CD14-positive monocyte (primary cell): ENCODE data around the gene MRPS2. TPM values are rescaled to one million over a fixed set of nuclear protein-coding genes. Genes with fewer than 3 reads are reported as not detected.

Source experiments
- DNase-seq, 3 donors: peaks; one replicate each; pipeline ENCODE4 v3.0.0-alpha.2; 2011 to 2022
- H2AFZ ChIP-seq: 2 replicates; pipeline ENCODE4 v1.6.0; 2012; ENCODE audit warnings: mild to moderate bottlenecking, low read depth, low read length, inconsistent platforms; ENCODE audit not compliant: insufficient read depth, poor library complexity, severe bottlenecking
- H3K27ac ChIP-seq, 2 donors: 1 replicate in 1 of 2; 2 replicates in 1 of 2; pipeline ENCODE4 v1.5.1; 2012 to 2013; ENCODE audit warnings: low read length in 2 of 2, control low read depth in 1 of 2, inconsistent platforms in 1 of 2, low read depth in 1 of 2, mild to moderate bottlenecking in 1 of 2
- H3K27me3 ChIP-seq, 2 donors: one replicate each; pipeline versions ENCODE4 v1.6.0 to v1.6.1; 2011 to 2013; ENCODE audit warnings: low read length in 2 of 2; ENCODE audit not compliant: control insufficient read depth in 2 of 2, insufficient read depth in 2 of 2
- H3K36me3 ChIP-seq, 2 donors: replicated peaks in 1 of 2; 1 replicate in 1 of 2; 2 replicates in 1 of 2; pipeline versions ENCODE4 v1.5.1 to v1.6.1; 2012 to 2013; ENCODE audit warnings: low read length in 2 of 2, control low read depth in 1 of 2, inconsistent platforms in 1 of 2, mild to moderate bottlenecking in 1 of 2; ENCODE audit not compliant: insufficient read depth in 2 of 2, control insufficient read depth in 1 of 2
- H3K4me1 ChIP-seq, 2 donors: 1 replicate in 1 of 2; 2 replicates in 1 of 2; pipeline versions ENCODE4 v1.5.1 to v1.6.1; 2012 to 2013; ENCODE audit warnings: low read length in 2 of 2, control low read depth in 1 of 2, inconsistent platforms in 1 of 2, mild to moderate bottlenecking in 1 of 2, moderate library complexity in 1 of 2; ENCODE audit not compliant: insufficient read depth in 2 of 2, control insufficient read depth in 1 of 2
- H3K4me2 ChIP-seq: replicated peaks from 2 replicates; pipeline ENCODE3; 2012; ENCODE audit warnings: low read length, moderate library complexity, mild to moderate bottlenecking; ENCODE audit not compliant: poor library complexity, severe bottlenecking; ENCODE audit errors: extremely low read depth
- H3K4me3 ChIP-seq, 3 experiments: fragments of 200-600 bp in 1 of 3; sonication (generic) in 1 of 3; replicated peaks in 1 of 3; 1 replicate in 2 of 3; 2 replicates in 1 of 3; pipeline ENCODE4 v1.5.1; 2011 to 2013; ENCODE audit warnings: low read length in 3 of 3, mild to moderate bottlenecking in 3 of 3, control low read depth in 2 of 3, low read depth in 2 of 3, inconsistent platforms in 1 of 3, moderate library complexity in 1 of 3
- H3K79me2 ChIP-seq: 2 replicates; pipeline ENCODE4 v1.6.0; 2012; ENCODE audit warnings: mild to moderate bottlenecking, control low read depth, inconsistent platforms, low read length, moderate library complexity; ENCODE audit not compliant: insufficient read depth
- H3K9ac ChIP-seq: 2 replicates; pipeline ENCODE4 v1.6.0; 2017; ENCODE audit warnings: low read length, mild to moderate bottlenecking; ENCODE audit not compliant: insufficient read depth, poor library complexity, severe bottlenecking
- H3K9me3 ChIP-seq, 2 donors: replicated peaks in 1 of 2; 1 replicate in 1 of 2; 2 replicates in 1 of 2; pipeline versions ENCODE4 v1.5.1 to v1.6.1; 2012 to 2013; ENCODE audit warnings: low read length in 2 of 2, control low read depth in 1 of 2; ENCODE audit not compliant: control insufficient read depth in 1 of 2, insufficient read depth in 1 of 2
- H4K20me1 ChIP-seq: 2 replicates; pipeline ENCODE4 v1.6.0; 2012; ENCODE audit warnings: mild to moderate bottlenecking, low read length, control low read depth, moderate library complexity; ENCODE audit not compliant: insufficient read depth
- H3K27ac Mint-ChIP-seq, 7 donors: one replicate each; pipeline ENCODE4 v1.8.0; 2020; ENCODE audit warnings: mild to moderate bottlenecking in 7 of 7, mixed read lengths in 7 of 7, moderate library complexity in 6 of 7, inconsistent platforms in 2 of 7
- H3K27me3 Mint-ChIP-seq, 3 donors: one replicate each; pipeline ENCODE4 v1.8.0; 2021 to 2022; ENCODE audit warnings: low read depth in 3 of 3, mild to moderate bottlenecking in 3 of 3, mixed read lengths in 3 of 3, moderate library complexity in 3 of 3, inconsistent platforms in 1 of 3
- H3K36me3 Mint-ChIP-seq, 2 donors: one replicate each; pipeline ENCODE4 v1.8.0; 2020; ENCODE audit warnings: mixed read lengths in 2 of 2, inconsistent platforms in 1 of 2, mild to moderate bottlenecking in 1 of 2
- H3K4me1 Mint-ChIP-seq: one replicate; pipeline ENCODE4 v1.8.0; 2020; ENCODE audit warnings: mild to moderate bottlenecking, mixed read lengths
- H3K4me3 Mint-ChIP-seq, 2 donors: one replicate each; pipeline ENCODE4 v1.8.0; 2020; ENCODE audit warnings: mild to moderate bottlenecking in 2 of 2, mixed read lengths in 2 of 2, moderate library complexity in 1 of 2
- H3K9me3 Mint-ChIP-seq, 7 donors: one replicate each; pipeline ENCODE4 v1.8.0; 2020 to 2022; ENCODE audit warnings: mixed read lengths in 7 of 7, mild to moderate bottlenecking in 6 of 7, moderate library complexity in 6 of 7, inconsistent platforms in 2 of 7
- CTCF ChIP-seq: fragments of 200-600 bp; IDR thresholded peaks from one replicate; pipeline ENCODE4 v1.8.0; 2022; ENCODE audit warnings: antibody characterized with exemption, mild to moderate bottlenecking
- WGBS: methylation state at CpG from one replicate; pipeline ENCODE4 v1.1.5; 2013; ENCODE audit warnings: missing lambda C conversion rate; ENCODE audit not compliant: insufficient coverage; 5-methylcytosine and 5-hydroxymethylcytosine counted together
- intact Hi-C, 2 donors: fragments of 100-400 bp; cut with micrococcal nuclease; formaldehyde crosslinking; loops; one replicate each; pipeline versions ENCODE4 v1.15.0 to v1.15.1; 2023
- polyA plus RNA-seq, 3 donors: library from polyadenylated mRNA; depleted of rRNA in 1 of 3; unstranded in 2 of 3; stranded (reverse) in 1 of 3; fragments of 300-500 nt in 2 of 3; fragments of >200 nt in 1 of 3; fragmentation: Illumina TruSeq in 2 of 3; gene quantifications; 1 replicate in 2 of 3; 2 replicates in 1 of 3; pipeline ENCODE4 v1.2.3, GENCODE V29; 2012 to 2021

The MRPS2 gene
- polyA plus RNA-seq, 3 donors: 27.9 to 54.4 (median 30.2) TPM

GRCh38 chr9:135471791-135472640 is 28.5 kb upstream of the MRPS2 start:
- Mint-ChIP-seq H3K4me3 (no peak overlapping the region), H3K27me3 (peaks cover 0 to 15% (median 12%) of the 10 kb centered on the region in 3 donors), H3K27ac (peak overlapping the region in 1 of 7 donors; percentile 14), H3K9me3 (no peaks in the 10 kb centered on the region), H3K4me1 (peaks cover 13% of the 10 kb centered on the region), H3K36me3 (no peaks in the 10 kb centered on the region)
- H4K20me1 ChIP-seq: no peaks in the 10 kb centered on the region
- no peaks in the 10 kb centered on the region for H3K79me2 ChIP-seq
- WGBS: 91% methylated on average over 20 of the region's 23 CpGs
- peaks cover 11 to 15% of the 10 kb centered on the region in 2 donors for H3K4me1 ChIP-seq
- intact Hi-C loops: no loop called here
- H3K9ac ChIP-seq: no peak overlapping the region
- no peaks in the 10 kb centered on the region for H3K9me3 ChIP-seq
- no peak for TF ChIP-seq CTCF
- no peak overlapping the region for H3K4me2 ChIP-seq
- DNase-seq: no peak
- no peak overlapping the region for H3K27ac ChIP-seq
- no peaks in the 10 kb centered on the region for H3K27me3 ChIP-seq
- H2AFZ ChIP-seq: no peak overlapping the region
- no peak overlapping the region for H3K4me3 ChIP-seq
- H3K36me3 ChIP-seq: no peaks in the 10 kb centered on the region

GRCh38 chr9:135473972-135474543 is 26.4 kb upstream of the MRPS2 start:
- Histone ChIP-seq H3K36me3 (no peaks in the 10 kb centered on the region), H3K9me3 (no peaks in the 10 kb centered on the region), H3K4me3 (no peak overlapping the region), H4K20me1 (no peaks in the 10 kb centered on the region), H3K9ac (no peak overlapping the region), H3K4me1 (peaks cover 4 to 5% of the 10 kb centered on the region in 2 donors), H3K4me2 (no peak overlapping the region), H3K79me2 (no peaks in the 10 kb centered on the region), H2AFZ (no peak overlapping the region), H3K27me3 (peaks cover 0 to 11% of the 10 kb centered on the region in 2 donors), H3K27ac (no peak overlapping the region)
- H3K36me3 Mint-ChIP-seq: no peaks in the 10 kb centered on the region
- TF ChIP-seq CTCF: no peak
- DNase-seq: no peak
- WGBS: 89% methylated on average over 12 of the region's 12 CpGs
- intact Hi-C loops: no loop called here
- H3K9me3 Mint-ChIP-seq: no peaks in the 10 kb centered on the region
- H3K27me3 Mint-ChIP-seq: peaks cover 14 to 23% (median 19%) of the 10 kb centered on the region in 3 donors
- peaks cover 6% of the 10 kb centered on the region for H3K4me1 Mint-ChIP-seq
- H3K27ac Mint-ChIP-seq: no peak overlapping the region
- peak overlapping the region in 1 of 2 donors; percentile 15 for H3K4me3 Mint-ChIP-seq
